ENCODE measurements around the gene NRG3.

Gene NRG3

DNA sequence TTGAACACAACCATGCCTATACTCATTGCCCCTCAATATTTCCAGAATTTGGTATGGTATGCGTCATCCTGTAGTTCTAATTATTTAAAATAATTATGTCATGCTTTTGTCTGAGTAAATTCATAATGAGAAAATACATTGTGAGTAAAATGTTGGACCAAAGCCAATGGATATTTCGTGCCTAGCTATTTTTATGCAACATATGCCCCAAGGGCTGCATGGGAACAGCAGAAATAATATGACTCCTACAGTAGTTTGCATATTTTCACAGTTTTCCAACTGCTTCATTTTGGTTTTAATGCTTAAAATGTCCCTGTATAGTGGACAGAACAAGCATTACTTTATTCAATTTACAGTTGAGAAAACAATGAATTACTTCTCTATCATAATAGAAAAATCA, 1148.7 kb downstream of the NRG3 start:
- TF ChIP-seq POLR2A (IDR thresholded peaks at IDR 0.05; ENCODE audit: low read depth, low read length) (no peak), POLR2AphosphoS5 (IDR thresholded peaks at IDR 0.05; ENCODE audit: low read depth, low read length) (no peak), TAF1 (IDR thresholded peaks at IDR 0.05; ENCODE audit: borderline replicate concordance, low read depth, low read length) (no peak)
- DNase-seq (ENCODE audit: insufficient read length) = no peak
- FAIRE-seq = no peak

Measured in GM12892 (cell line).